ENCODE data around the gene PRKAB1. TPM values are rescaled to one million over a fixed set of nuclear protein-coding genes. Genes with fewer than 3 reads are reported as not detected.

PRKAB1 gene
- total and polyA plus RNA-seq, 12 donors: 21.5 to 75.8 (median 30.8) TPM

DNA sequence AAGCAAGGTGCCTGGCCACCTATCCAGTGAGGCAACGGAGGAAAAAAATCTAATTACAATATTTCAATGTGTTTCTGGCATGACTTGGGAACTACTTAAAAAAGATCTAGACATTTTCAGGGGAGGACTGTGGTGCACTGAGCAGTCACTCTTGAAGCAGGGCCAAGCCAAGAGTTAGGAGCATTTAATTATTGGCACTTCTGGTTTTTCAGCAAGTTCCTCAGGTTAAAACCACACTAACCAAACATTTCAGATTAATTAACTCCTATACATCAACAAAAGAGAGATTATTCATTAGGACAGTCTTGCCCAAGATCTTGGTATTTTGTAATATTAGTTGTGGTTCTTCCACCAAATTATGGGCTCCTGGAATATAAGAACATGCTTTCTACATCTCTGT is 25.6 kb downstream of the PRKAB1 start:
- intact Hi-C loops (cut with DNase I): loop anchor here in 1 of 2 donors (10.0 kb wide), 1 partner anchor 91 kb away; no protein-coding TSS in a partner anchor
- Histone ChIP-seq H3K27ac (peak overlapping the region; percentile 66 to 84 (median 80)), H3K27me3 (no peaks in the 10 kb centered on the region), H3K36me3 (replicated peaks in 1 of 2) (peaks cover 0 to 4% of the 10 kb centered on the region in 2 donors), H3K4me3 (no peak overlapping the region), H3K9me3 (replicated peaks in 1 of 3) (no peaks in the 10 kb centered on the region), H3K4me1 (replicated peaks in 1 of 2) (peaks cover 17 to 42% of the 10 kb centered on the region in 2 donors)
- 21 to 38% (median 23%) methylated on average over 1 of the region's 1 CpG for WGBS, 4 donors
- no peak for DNase-seq
- TF ChIP-seq CTCF (IDR thresholded peaks at IDR 0.05) (no peak), POLR2A (IDR thresholded peaks at IDR 0.05) (peak in 1 of 2 donors; percentile 17)

DNA sequence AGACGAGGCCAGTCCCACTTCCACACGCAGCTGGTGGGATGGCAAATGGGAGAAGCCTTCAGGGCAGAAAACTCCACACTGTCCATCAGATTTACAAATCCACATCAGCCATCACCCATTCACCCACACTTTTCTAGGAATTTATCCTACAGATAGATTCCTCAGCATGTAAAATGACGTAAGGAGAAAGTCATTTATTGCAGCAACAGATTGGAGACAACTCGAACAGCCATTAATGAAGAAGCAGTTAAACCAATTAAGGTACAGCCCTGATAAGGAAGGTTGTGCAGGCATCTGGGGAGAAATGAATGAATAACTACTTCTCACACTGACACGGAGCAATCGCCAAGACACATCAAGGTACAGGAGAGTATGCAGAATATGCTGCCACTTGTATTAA is 26.2 kb downstream of the PRKAB1 start:
- peaks cover 23 to 48% of the 10 kb centered on the region in 2 donors for H3K4me1 ChIP-seq (replicated peaks in 1 of 2)
- peaks cover 0 to 4% of the 10 kb centered on the region in 2 donors for H3K36me3 ChIP-seq (replicated peaks in 1 of 2)
- H3K27ac ChIP-seq: peak overlapping the region; percentile 66 to 84 (median 80)
- no peak overlapping the region for H3K4me3 ChIP-seq
- 90 to 97% (median 93%) methylated on average over 6 of the region's 6 CpGs for WGBS, 4 donors
- H3K9me3 ChIP-seq (replicated peaks in 1 of 3): no peaks in the 10 kb centered on the region
- intact Hi-C loops (cut with DNase I): loop anchor here in 1 of 2 donors (10.0 kb wide), 1 partner anchor 91 kb away; no protein-coding TSS in a partner anchor
- TF ChIP-seq POLR2A (IDR thresholded peaks at IDR 0.05) (no peak), CTCF (IDR thresholded peaks at IDR 0.05) (no peak)
- no peaks in the 10 kb centered on the region for H3K27me3 ChIP-seq
- no peak for DNase-seq

DNA sequence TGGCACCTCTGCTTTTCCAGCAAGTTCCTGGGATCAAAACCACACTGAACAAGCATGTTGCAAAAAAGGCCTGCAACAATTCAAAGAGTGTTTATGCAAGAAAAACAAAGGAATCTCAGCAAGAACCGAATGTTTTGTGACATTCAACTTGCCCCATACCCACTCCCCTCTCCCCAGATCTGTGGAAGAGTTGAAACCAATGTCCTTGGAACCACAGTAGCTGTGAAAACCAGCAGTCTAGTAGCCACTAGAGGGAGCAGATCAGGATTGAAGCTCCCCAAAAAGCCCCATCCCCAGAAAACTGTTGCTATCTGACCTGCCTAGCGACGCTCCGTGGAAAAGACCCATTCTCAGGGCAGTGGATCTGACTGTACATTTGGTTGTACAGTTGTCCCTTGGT is 27.1 kb downstream of the PRKAB1 start:
- H3K4me1 ChIP-seq (replicated peaks in 1 of 2): peaks cover 28 to 48% of the 10 kb centered on the region in 2 donors
- TF ChIP-seq POLR2A (IDR thresholded peaks at IDR 0.05) (no peak), CTCF (IDR thresholded peaks at IDR 0.05) (peak; percentile 30 to 49 (median 46))
- H3K36me3 ChIP-seq (replicated peaks in 1 of 2): peaks cover 0 to 2% of the 10 kb centered on the region in 2 donors
- H3K4me3 ChIP-seq: no peak overlapping the region
- no peaks in the 10 kb centered on the region for H3K27me3 ChIP-seq
- peak in 1 of 7 donors; percentile 32 for DNase-seq
- H3K9me3 ChIP-seq (replicated peaks in 1 of 3): no peaks in the 10 kb centered on the region
- intact Hi-C loops (cut with DNase I): loop anchor here in 1 of 2 donors (10.0 kb wide), 1 partner anchor 90 kb away; no protein-coding TSS in a partner anchor
- H3K27ac ChIP-seq: peak overlapping the region in 3 of 5 donors; percentile 8 to 83 (median 10)
- WGBS, 4 donors: 78 to 84% (median 80%) methylated on average over 4 of the region's 4 CpGs

GRCh38 chr12:119696943-119697342 is 29.0 kb downstream of the PRKAB1 start:
- intact Hi-C loops (cut with DNase I): loop anchor here in 1 of 2 donors (10.0 kb wide), 1 partner anchor 88 kb away; no protein-coding TSS in a partner anchor
- Histone ChIP-seq H3K4me1 (replicated peaks in 1 of 2) (peaks cover 28 to 39% of the 10 kb centered on the region in 2 donors), H3K36me3 (replicated peaks in 1 of 2) (no peaks in the 10 kb centered on the region), H3K27ac (no peak overlapping the region), H3K9me3 (replicated peaks in 1 of 3) (no peaks in the 10 kb centered on the region), H3K27me3 (no peaks in the 10 kb centered on the region), H3K4me3 (no peak overlapping the region)
- WGBS, 4 donors: 75 to 79% (median 76%) methylated on average over 5 of the region's 5 CpGs
- TF ChIP-seq CTCF (IDR thresholded peaks at IDR 0.05) (no peak), POLR2A (IDR thresholded peaks at IDR 0.05) (no peak)
- no peak for DNase-seq

Measured in adrenal gland (tissue), 12 donors.